ENCODE results near the gene HNRNPLL.
"Not testable (repeated sequence)": the region's sequence is repeated elsewhere in the genome, so short reads cannot be mapped to it uniquely, and the experiment has no call there.

Gene HNRNPLL

DNA sequence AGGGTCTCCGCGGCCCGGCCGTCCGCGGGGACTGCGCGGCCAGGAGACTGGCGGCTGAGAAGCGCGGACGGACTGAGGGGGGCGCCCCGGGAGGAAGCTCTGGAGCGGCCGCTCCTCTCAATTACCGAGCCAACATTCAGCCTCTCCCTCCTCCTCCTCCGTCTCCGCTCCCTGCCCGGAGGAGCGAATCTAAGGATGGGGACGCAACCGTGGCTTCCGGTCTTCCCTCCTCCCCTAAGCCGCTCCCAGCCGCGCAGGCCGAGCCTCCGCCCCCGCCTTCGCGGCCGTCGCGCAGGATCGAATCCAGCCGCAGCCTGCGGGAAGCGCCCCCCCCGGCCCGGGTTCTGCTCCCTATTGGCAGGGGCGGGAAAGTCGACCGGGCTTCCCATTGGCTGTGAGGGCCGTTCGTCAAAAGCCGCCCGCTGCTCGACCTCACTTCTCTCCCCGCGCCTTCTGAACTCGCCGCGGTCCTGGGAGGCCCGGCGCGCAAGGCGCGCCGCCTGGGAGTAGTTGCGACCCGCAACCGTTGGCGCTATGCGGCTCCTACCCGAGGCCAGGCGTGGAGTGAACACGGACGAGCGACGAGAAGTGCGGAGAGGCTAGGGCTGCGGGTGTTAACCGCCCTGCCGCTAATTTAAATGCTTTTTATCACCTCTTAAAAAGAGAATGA, at the start of gene HNRNPLL:
Gene HNRNPLL, minus strand, starts transcription at position 197 of the 670 bp plus-strand sequence. CDS start 302 bp downstream, outside the sequence.
- H3K27ac ChIP-seq = peak within 1 kb of the TSS; percentile 79

DNA sequence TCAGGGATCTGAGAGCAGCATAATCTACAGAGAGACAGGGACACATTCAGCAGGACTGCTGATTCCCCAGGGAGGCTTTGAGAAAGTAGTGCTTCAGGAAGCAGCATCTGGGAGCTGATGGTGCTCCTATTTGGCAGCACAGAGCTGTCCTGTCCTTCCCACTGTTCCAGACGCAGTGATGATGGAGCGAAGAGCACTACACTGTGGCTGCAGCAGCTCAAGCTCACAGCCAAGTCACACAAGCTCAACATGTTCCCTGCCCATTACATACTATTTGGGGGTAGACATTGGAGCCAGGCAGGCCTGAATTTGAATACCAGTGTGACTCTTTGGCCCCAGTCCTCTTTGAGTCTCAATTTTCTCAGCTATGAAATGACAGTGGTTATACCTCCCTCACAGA, 48.0 kb upstream of the HNRNPLL start:
- no peak for TF ChIP-seq CTCF (IDR thresholded peaks at IDR 0.05)
- TF ChIP-seq ZFX (IDR thresholded peaks at IDR 0.05; ENCODE audit: borderline replicate concordance) = no peak

More for the DNA sequence above, at the start of gene HNRNPLL:
- TF ChIP-seq CTCF (IDR thresholded peaks at IDR 0.05) = no peak
- TF ChIP-seq ZFX (IDR thresholded peaks at IDR 0.05; ENCODE audit: borderline replicate concordance) = no peak

GRCh38 chr2:38650012-38650411, 47.3 kb upstream of the HNRNPLL start:
- no peak overlapping the region for H3K27ac ChIP-seq
- TF ChIP-seq CTCF (IDR thresholded peaks at IDR 0.05) = no peak
- TF ChIP-seq ZFX (IDR thresholded peaks at IDR 0.05; ENCODE audit: borderline replicate concordance) = no peak

More for the DNA sequence above, 48.0 kb upstream of the HNRNPLL start:
- no peak overlapping the region for H3K27ac ChIP-seq

GRCh38 chr2:38649176-38649728, 46.5 kb upstream of the HNRNPLL start:
- H3K27ac ChIP-seq = no peak overlapping the region
- TF ChIP-seq CTCF (IDR thresholded peaks at IDR 0.05) = no peak
- TF ChIP-seq ZFX (IDR thresholded peaks at IDR 0.05; ENCODE audit: borderline replicate concordance) = no peak

DNA sequence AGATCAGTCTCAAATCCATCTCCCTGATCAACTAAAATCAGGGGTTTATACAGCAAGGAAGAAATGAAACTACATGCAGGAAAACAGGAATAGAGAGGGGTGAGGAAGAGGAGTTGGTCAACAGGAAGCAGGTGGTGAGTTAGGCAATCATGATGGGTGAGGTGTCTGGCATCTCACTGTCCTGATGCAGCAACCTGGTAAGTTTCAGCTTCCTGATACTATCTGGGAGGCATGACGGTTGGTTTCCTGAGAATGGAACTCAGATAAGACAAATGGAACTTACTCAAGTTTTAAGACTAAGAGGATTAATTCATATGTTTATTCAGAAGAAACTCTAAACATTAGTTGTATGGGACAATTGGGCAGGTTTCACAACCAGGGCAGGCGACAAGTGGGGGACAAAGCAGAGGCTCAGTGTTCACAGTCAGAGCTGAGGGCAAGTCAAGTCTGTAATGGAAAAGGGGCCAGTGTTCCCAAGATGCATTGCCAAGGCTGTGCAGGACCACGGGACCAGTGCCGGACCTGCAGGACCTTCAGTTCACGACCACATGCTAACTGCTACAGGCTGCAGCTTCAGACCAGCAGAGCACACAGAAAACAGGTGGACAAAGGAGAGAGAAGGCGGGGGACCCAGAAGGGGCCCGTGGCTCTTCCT, 45.5 kb upstream of the HNRNPLL start:
- no peak overlapping the region for H3K27ac ChIP-seq
- TF ChIP-seq CTCF (IDR thresholded peaks at IDR 0.05) = no peak
- no peak for TF ChIP-seq ZFX (IDR thresholded peaks at IDR 0.05; ENCODE audit: borderline replicate concordance)

DNA sequence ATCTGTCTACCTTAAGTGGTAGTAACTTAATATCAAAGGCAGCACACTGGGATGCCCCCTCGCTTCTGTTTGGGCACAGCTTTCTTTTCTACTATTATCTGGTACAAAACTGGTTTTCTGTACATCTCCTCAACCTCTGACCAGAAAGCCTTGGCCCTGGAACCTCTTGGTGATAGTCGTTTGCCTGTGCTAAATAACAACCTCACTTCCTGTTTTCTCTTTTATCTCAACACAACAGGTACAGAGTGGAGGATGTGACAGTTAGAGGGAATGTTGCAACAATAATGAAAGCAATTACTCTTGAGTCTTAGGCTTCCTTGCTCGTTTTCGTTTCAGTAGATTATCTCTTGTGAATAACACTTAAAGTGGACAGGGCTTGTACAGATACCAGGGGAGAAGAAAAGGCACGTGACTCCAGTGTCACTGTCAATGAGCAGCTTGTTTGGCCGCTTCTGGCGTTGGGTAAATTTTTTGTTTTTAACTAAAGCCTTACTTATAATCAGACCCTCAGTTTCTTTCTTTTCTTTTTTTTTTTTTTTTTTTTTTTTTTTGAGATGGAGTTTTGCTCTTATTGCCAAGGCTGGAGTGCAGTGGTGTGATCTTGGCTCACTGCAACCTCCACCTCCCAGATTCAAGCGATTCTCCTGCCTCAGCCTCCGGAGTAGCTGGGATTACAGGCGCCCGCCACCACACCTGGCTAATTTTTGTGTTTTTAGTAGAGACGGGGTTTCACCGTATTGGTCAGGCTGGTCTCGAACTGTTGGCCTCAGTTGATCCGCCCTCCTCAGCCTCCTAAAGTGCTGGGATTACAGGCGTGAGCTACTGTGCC, 41.2 kb upstream of the HNRNPLL start:
- H3K27ac ChIP-seq = not testable (repeated sequence)

- no peak for TF ChIP-seq ZFX (IDR thresholded peaks at IDR 0.05; ENCODE audit: borderline replicate concordance)
- no peak for TF ChIP-seq CTCF (IDR thresholded peaks at IDR 0.05)
- no peak overlapping the region for H3K27ac ChIP-seq
These were observed 40.4 kb upstream of the HNRNPLL start for GRCh38 chr2:38643021-38643671.

- H3K27ac ChIP-seq = not testable (repeated sequence)
These were observed 39.8 kb upstream of the HNRNPLL start for GRCh38 chr2:38642373-38643017.
